HuH-7 (cell line): ENCODE results near the gene FAM3A.
A peak's percentile ranks its signal among the peaks of the same experiment; 100 is the strongest.
"Not testable (repeated sequence)": the region's sequence is repeated elsewhere in the genome, so short reads cannot be mapped to it uniquely, and the experiment has no call there.

Experiments
- DNase-seq: peaks from one replicate; pipeline ENCODE4 v3.0.0; 2011; ENCODE audit warnings: low spot score

Gene FAM3A

GRCh38 chrX:154515966-154516655 lies at the start of gene FAM3A:
TSS of gene FAM3A (minus strand) at chrX:154516232. CDS start at chrX:154515772, 460 bp downstream.
- DNase-seq = peak; percentile 72

- DNase-seq = not testable (repeated sequence)
Measured at GRCh38 chrX:154562295-154562694, 46.3 kb upstream of the FAM3A start.

GRCh38 chrX:154560326-154560725 lies 44.3 kb upstream of the FAM3A start:
- not testable (repeated sequence) for DNase-seq

DNA sequence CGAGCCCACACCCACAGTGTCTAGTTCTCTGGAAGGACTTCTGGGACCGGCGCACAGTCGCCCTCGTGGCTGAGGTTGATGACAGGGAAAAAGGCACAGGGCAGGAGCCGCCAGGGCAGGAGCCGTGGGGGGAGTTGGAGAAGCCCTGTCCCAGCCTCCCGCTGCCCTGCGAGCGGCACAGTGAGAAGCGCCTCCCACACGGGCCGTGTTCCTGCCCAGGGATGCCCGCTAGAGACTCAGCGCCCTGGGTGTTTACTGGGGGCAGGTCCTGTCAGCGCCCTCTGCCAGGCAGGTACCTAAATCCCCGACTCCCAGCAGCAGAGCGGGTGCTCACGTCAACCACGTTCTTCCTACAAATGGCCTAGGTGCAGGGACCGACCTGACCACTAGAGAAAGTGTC lies 42.9 kb upstream of the FAM3A start:
- not testable (repeated sequence) for DNase-seq

DNA sequence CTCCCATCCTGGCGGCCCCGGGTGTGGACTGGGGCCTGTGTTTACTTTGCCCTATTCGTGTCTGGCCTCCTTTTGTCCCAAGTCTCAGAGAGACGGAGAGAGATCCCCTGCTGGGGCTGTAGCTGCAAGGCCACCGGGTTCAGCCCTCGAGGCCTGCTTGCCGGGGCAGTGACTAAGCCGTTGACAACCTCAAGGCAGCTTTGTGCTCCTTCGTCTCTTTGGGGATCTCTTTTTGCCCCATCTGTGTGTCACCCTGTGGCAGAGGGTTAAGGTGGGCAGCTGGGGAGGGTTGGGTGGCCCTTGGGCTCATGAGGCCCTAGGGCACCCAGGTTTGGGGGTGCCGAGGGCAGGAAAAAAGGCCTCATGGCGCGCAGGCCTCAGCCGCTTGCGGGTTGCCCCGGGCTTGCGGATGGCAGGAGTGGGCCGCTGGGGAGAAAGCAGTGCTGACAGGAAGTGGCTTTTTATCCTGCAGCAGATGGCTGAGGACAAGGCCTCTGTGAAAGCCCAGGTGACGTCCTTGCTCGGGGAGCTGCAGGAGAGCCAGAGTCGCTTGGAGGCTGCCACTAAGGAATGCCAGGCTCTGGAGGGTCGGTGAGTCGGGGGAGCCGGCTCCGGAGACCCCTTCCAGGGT lies 42.1 kb upstream of the FAM3A start:
- DNase-seq = not testable (repeated sequence)

- DNase-seq = not testable (repeated sequence)
Measured at GRCh38 chrX:154552112-154552806, 36.2 kb upstream of the FAM3A start.

GRCh38 chrX:154549766-154550165 lies 33.7 kb upstream of the FAM3A start:
- no peak for DNase-seq

DNA sequence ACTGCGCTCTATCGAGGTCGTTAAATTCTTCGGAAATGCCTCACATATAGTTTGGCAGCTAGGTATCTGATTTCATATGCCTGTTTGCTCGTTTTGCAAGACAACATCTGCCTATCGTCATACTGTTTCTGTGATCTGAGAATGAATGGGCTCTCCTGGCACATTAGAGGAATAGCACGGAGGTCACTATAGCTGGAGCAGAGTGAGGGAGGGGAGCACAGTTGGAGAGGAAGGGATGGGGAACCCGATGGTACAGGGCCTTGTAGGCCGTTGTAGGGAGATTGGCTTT lies 31.9 kb upstream of the FAM3A start:
- no peak for DNase-seq

- peak; percentile 89 for DNase-seq
Measured at GRCh38 chrX:154547245-154548027, 31.4 kb upstream of the FAM3A start, which contains the start of gene IKBKG. TSS of gene IKBKG (plus strand) at chrX:154547620. CDS start at chrX:154552003, 4,383 bp downstream.

DNA sequence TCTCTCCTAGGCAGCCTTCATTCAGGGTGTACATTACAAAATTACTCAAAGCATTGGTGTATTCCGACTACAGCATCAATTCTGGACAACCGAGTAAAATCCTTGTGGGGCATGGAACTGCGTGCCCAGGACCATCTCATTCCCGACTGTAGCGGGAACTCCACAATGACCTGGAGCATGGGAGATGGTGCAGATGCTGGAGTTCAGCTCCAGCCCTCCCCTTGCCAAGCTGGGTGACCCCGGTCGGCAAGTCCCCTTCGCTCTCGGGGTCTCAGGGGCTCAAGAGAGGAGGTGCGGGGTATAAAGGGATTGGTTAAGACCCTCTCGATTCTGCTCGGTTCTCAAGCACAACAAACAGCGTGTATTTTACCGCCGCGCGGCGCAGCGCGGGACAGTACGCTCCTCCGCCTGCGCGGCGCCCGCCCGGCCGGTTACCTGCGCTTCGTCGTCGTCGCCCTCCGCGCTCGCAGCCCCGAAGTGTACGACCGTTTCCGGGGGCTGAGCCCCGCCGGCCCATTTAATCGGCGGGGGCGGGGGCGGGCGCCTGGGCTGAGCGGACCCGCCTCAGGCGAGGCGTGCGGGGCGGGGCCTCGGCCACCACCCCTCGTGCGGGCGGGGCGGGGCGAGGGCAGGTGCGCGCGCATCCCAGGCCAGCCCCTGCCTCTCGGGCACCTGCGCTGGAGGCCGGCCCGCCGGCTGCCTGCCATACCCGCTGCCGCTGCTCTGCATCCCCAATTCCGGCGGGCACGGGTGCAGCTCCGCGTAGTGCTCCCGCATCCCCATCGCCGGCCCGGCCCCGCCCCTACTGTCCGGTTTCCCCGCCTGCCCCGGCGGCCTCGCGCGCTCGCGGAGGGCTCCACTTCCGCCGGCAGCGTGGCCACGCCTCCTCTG lies 30.6 kb upstream of the FAM3A start, which contains the start of gene G6PD:
G6PD (minus strand) TSS at position 493 of the 891 bp plus-strand sequence. CDS start 691 bp downstream, outside the sequence.
- peak; percentile 79 for DNase-seq

- DNase-seq = no peak
Measured at GRCh38 chrX:154545673-154546274, 29.7 kb upstream of the FAM3A start.

DNA sequence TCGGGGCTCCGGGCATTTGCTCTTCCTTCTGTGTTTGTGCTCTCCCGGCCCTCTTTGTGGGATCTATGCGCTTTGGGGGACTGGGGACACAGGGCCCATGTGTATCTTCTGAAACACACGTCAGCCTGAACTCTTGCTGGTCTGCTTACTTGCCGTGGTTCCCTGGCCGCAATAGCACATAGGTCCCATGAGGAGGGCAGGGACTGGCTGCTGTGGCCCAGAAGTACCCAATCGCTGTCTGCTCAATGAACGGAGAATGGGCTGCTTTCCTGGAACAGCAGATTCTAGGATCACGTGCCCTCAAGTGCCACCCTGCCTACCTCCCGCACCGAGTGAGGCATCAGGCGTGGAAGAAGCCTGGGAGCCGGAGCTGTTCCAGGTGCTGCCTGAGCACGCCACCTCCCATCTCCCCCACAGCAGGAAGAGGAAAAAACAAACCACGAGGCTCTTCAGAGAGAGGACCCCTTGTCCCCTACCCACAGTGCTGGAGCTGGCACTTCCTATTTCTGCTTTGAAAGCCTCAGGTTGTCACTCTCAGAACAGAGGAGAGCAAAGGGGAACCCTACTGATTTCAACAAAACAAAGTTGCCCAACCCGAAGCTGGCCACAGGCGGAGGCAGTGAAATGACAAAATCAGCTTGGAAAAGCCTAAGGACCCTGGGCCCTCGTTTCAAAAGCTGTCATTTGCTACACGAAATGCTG lies 26.8 kb upstream of the FAM3A start:
- DNase-seq = no peak

DNA sequence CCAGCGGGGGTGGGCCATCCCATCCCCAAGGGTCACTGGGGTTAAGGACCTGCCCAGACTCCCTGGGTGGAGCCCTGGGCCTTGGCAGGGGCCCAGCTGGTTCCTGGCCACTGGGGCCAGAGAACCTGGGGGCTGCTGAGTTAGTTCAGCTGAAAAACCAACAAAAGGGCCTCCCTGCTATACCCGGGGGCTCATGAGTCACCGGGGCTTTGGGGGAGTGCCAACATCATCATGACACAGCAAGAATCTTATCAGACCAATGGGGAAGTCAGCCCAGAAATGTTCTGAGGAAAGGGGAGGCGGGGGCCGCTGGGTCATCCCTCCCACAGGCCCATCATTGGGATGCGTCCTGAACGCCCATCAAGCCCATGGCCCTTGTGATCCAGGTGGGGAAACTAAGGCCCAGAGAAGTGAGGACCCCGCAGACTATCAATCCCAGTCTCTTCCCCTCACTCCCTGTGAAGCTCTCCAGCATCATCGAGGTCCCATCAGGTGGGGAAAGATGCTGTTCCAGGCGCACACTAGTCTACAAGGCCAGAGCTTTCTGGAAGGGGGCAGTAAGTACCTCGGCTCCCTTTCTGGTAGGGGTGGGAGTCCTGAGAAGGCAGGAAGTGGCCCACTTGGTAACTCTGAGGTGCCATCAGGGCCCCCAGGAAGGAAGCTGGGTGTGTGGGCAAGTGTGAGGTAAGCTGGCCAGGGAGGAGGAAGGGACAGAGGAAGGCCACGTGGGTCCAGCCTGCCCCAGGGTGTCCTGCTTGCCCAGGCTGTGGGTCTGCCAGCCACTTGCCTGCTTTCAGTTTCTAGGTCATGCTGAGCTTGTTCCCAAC lies 26.1 kb upstream of the FAM3A start:
- no peak for DNase-seq

DNA sequence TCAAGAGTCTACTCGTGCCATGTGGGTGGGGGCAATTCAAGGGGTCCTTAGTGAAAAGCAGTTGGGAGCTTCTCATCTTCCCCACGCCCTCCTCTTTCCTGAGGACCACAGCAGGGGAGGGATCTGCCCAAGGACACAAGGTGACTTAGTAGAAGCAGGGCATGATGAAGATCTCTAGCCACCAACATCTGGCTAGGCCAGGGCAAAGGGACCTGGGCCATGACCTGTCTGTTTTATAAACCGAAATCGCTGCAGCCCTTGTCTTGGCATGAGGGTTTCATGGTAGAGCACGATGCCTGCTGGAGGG lies 25.5 kb upstream of the FAM3A start:
- DNase-seq = no peak

DNA sequence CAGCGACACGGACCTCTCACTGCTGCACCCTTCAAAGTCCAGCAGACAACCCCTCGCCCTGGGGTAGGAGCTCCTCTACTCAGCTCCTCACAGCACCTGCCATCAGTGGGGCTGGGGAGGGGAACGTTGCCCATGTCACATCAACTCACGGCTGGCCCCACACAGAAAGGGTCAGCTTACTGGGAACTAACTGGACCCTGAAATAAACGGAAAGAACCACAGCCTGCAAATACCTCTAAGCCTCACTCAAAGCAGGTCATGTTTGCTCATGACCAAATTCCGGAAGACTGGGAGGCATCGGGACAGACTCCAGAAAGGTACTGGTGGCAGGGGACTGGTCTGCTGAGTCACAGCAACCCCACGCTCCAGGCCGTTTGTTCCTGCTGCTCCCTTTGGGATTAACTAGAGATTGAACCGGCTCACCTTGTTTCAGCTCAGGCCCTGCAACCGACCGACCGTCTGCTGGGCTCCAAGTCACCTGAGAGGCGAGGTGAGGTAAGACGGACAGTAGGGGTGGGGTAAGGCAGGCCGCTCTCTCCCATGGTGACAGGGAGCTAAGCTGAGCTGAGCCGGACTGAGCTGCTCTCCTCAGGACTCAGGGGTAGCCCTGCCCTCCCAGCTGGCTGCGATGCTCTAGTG lies 25.0 kb upstream of the FAM3A start:
- DNase-seq = no peak

DNA sequence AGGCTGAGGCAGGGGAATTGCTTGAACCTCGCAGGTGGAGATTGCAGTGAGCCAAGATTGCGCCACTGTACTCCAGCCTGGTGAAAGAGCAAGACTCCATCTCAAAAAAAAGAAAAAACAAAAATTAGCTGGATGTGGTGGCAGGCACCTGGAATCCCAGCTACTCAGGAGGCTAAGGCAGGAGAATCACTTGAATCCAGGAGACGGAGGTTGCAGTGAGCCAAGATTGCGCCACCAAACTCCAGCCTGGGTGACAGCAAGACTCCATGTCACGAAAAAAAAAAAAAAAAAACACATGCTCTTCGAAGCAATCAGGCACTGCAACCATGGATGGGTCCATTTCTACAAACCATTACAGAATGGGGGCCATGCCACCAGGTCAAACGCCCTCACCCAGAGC lies 24.3 kb upstream of the FAM3A start:
- not testable (repeated sequence) for DNase-seq

DNA sequence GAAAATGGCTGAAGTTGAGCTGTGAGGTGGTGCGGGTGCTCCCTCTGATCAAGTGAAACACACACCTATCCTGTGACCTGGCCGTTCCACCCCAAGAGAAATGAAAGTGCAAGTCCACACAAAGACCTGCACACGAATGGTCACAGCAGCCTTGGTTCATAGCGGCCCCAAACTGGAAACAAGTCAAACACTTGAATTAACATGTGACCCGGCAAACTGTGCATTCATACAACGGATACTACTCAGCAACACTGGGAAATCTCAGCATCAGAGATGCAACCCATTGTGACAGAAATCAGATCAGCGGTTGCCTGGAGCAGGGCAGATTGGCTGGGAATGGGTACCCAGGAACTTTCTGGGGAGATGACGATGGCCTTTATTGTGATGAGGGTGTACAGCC lies 23.0 kb upstream of the FAM3A start:
- no peak for DNase-seq

GRCh38 chrX:154535892-154536291 lies 19.9 kb upstream of the FAM3A start:
- no peak for DNase-seq
